ENCODE data around the gene GEMIN8. TPM values are rescaled to one million over a fixed set of nuclear protein-coding genes. Genes with fewer than 3 reads are reported as not detected.

GEMIN8 gene
- total RNA-seq = 10 to 100 TPM; 18.4 to 34.9 TPM

- Histone ChIP-seq H3K27me3 (no peaks in the 10 kb centered on the region), H3K27ac (peak within 1 kb of the TSS; percentile 66 to 91 (median 82)), H3K4me3 (peak within 1 kb of the TSS; percentile 14 to 52), H3K4me1 (peaks cover 21% of the 10 kb centered on the region), H3K36me3 (replicated peaks in 1 of 2; ENCODE audit: insufficient read depth in 1 of 2, low read depth in 2 of 2) (no peaks in the 10 kb centered on the region), H3K9me3 (no peaks in the 10 kb centered on the region)
- WGBS, 2 donors = 0% methylated on average over 12 to 40 of the region's 67 CpGs
- ATAC-seq (peak; percentile 97), DNase-seq (peak; percentile 85 to 92 (median 89))
- TF ChIP-seq CTCF (IDR thresholded peaks at IDR 0.05) (no peak), POLR2A (IDR thresholded peaks at IDR 0.05) (peak; percentile 73 to 90 (median 89))
- intact Hi-C loops (cut with DNase I) = loop anchor here (5.0 kb wide), 1 partner anchor 522 kb away; no protein-coding TSS in a partner anchor
Observed at GRCh38 chrX:14029425-14030173, at the start of gene GEMIN8. Gene GEMIN8, minus strand, starts transcription at chrX:14029892. Its CDS starts 8,414 bp downstream, at chrX:14021478.

GRCh38 chrX:14076639-14077038 lies 46.9 kb upstream of the GEMIN8 start:
- Histone ChIP-seq H3K9me3 (no peaks in the 10 kb centered on the region), H3K27me3 (no peaks in the 10 kb centered on the region), H3K36me3 (replicated peaks in 1 of 2; ENCODE audit: insufficient read depth in 1 of 2, low read depth in 2 of 2) (no peaks in the 10 kb centered on the region), H3K4me1 (peaks cover 12% of the 10 kb centered on the region), H3K4me3 (no peak overlapping the region), H3K27ac (no peak overlapping the region)
- TF ChIP-seq CTCF (IDR thresholded peaks at IDR 0.05) = no peak
- TF ChIP-seq POLR2A (IDR thresholded peaks at IDR 0.05) = no peak
- DNase-seq (no peak), ATAC-seq (no peak)
- intact Hi-C loops (cut with DNase I) = no loop called here

GRCh38 chrX:14073556-14073955 lies 43.9 kb upstream of the GEMIN8 start:
- DNase-seq (peak in 1 of 4 donors; percentile 1), ATAC-seq (no peak)
- intact Hi-C loops (cut with DNase I) = no loop called here
- Histone ChIP-seq H3K27me3 (no peaks in the 10 kb centered on the region), H3K36me3 (replicated peaks in 1 of 2; ENCODE audit: insufficient read depth in 1 of 2, low read depth in 2 of 2) (no peaks in the 10 kb centered on the region), H3K27ac (no peak overlapping the region), H3K9me3 (no peaks in the 10 kb centered on the region), H3K4me3 (no peak overlapping the region), H3K4me1 (peaks cover 12% of the 10 kb centered on the region)
- no peak for TF ChIP-seq POLR2A (IDR thresholded peaks at IDR 0.05)

- intact Hi-C loops (cut with DNase I) = no loop called here
- WGBS, 2 donors = 5 to 13% methylated on average over 1 of the region's 1 CpG
- ATAC-seq = no peak
Observed at GRCh38 chrX:14073071-14073470, 43.4 kb upstream of the GEMIN8 start.

GRCh38 chrX:14065800-14066199 lies 36.1 kb upstream of the GEMIN8 start:
- H3K4me1 ChIP-seq = no peaks in the 10 kb centered on the region
- H3K27me3 ChIP-seq = no peaks in the 10 kb centered on the region
- DNase-seq = no peak
- H3K27ac ChIP-seq = no peak overlapping the region
- TF ChIP-seq CTCF (IDR thresholded peaks at IDR 0.05) = no peak
- TF ChIP-seq POLR2A (IDR thresholded peaks at IDR 0.05) = no peak
- ATAC-seq = no peak
- no peaks in the 10 kb centered on the region for H3K9me3 ChIP-seq
- intact Hi-C loops (cut with DNase I) = no loop called here
- no peak overlapping the region for H3K4me3 ChIP-seq
- H3K36me3 ChIP-seq (replicated peaks in 1 of 2; ENCODE audit: insufficient read depth in 1 of 2, low read depth in 2 of 2) = no peaks in the 10 kb centered on the region
- WGBS, 2 donors = 91% methylated on average over 15 of the region's 21 CpGs; no CpG with 5 or more reads in 1 of the 2 donors

More at GRCh38 chrX:14073071-14073470, 43.4 kb upstream of the GEMIN8 start:
- Histone ChIP-seq H3K36me3 (replicated peaks in 1 of 2; ENCODE audit: insufficient read depth in 1 of 2, low read depth in 2 of 2) (no peaks in the 10 kb centered on the region), H3K27me3 (no peaks in the 10 kb centered on the region), H3K27ac (no peak overlapping the region), H3K9me3 (no peaks in the 10 kb centered on the region), H3K4me3 (no peak overlapping the region), H3K4me1 (peaks cover 12% of the 10 kb centered on the region)
- no peak for TF ChIP-seq POLR2A (IDR thresholded peaks at IDR 0.05)
- TF ChIP-seq CTCF (IDR thresholded peaks at IDR 0.05) = no peak
- DNase-seq = no peak

All from body of pancreas (tissue), 4 donors.